ENCODE results near the gene COPS2. TPM values are rescaled to one million over a fixed set of nuclear protein-coding genes. Genes with fewer than 3 reads are reported as not detected.

COPS2 gene
- total RNA-seq, 1 donor from 2014 or later, result 71.6 TPM

DNA sequence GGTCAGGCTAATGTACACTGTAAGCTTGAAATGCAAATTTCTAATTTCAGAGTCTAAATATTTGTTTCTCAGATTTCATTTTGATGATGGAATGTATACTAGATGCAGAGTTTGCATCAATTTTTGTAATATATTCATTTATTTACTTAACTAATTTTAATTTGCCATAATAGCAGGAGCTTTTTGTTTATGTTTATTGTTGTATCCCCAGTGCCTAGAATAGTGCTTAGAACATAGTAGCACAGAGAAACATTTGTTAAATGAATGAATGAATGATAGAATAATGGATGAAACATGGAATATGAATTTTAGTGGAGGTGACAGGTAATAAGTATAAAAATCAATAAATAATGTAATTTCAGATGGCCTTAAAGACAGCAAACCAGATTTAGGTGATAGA is 9.5 kb upstream of the COPS2 start:
- no peak for DNase-seq (ENCODE audit: low spot score)
- intact Hi-C loops (cut with DNase I), result no loop called here

GRCh38 chr15:49163678-49164077 is 8.3 kb upstream of the COPS2 start:
- DNase-seq (ENCODE audit: low spot score), result no peak
- intact Hi-C loops (cut with DNase I), result no loop called here

DNA sequence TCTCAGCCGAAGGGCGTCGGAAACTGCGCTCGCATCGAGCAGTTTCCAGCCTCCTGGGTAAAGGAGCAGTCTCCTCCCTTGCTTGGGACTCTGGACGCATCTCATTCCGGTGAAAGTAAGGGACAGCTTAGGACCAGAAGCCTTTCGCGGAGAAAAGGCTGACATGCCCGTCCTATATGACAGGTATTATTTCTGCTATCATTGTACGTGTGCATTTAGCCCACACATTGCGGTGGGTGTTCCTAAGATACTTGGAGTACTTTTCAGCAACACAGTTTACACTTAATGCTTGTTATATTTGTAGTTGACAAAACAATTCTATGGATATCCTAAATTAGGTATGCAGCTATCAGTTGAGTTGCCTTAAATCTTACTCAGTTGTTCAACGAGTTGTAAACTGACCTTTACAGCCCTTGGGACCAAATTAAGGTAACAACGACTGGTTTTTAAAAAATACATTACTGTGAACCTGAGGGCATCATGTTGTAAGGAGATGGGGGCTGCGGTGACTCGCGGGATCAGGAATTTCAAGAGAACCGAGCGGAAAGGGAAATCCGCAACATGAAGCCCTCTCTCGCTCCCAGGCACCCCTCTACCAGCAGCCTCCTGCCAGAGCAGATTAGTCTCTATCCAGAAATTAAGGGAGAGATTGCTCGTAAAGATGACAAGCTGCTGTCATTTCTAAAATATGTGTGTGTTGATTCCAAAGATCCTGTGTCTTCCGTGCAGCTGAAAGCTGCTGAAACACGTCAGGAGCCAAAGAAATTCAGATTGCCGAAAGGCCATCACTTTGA is 632 bp upstream of the COPS2 start:
- intact Hi-C loops (cut with DNase I), result loop anchor here (1.0 to 2.0 kb wide), 3 partner anchors 109 to 465 kb away; partner anchors contain the start of genes DTWD1, EID1, FAM227B and SECISBP2L
- no peak for DNase-seq (ENCODE audit: low spot score)

GRCh38 chr15:49154799-49155109 is 645 bp downstream of the COPS2 start:
- intact Hi-C loops (cut with DNase I), result loop anchor here (1.0 to 2.0 kb wide), 3 partner anchors 108 to 466 kb away; partner anchors contain the start of genes DTWD1, EID1, FAM227B and SECISBP2L

GRCh38 chr15:49154359-49154758 is 1.0 kb downstream of the COPS2 start:
- intact Hi-C loops (cut with DNase I), result loop anchor here (2.0 kb wide), 2 partner anchors 108 to 466 kb away; partner anchors contain the start of genes DTWD1, FAM227B and SECISBP2L
- DNase-seq (ENCODE audit: low spot score), result no peak

More at GRCh38 chr15:49154799-49155109, 645 bp downstream of the COPS2 start:
- DNase-seq (ENCODE audit: low spot score), result no peak

DNA sequence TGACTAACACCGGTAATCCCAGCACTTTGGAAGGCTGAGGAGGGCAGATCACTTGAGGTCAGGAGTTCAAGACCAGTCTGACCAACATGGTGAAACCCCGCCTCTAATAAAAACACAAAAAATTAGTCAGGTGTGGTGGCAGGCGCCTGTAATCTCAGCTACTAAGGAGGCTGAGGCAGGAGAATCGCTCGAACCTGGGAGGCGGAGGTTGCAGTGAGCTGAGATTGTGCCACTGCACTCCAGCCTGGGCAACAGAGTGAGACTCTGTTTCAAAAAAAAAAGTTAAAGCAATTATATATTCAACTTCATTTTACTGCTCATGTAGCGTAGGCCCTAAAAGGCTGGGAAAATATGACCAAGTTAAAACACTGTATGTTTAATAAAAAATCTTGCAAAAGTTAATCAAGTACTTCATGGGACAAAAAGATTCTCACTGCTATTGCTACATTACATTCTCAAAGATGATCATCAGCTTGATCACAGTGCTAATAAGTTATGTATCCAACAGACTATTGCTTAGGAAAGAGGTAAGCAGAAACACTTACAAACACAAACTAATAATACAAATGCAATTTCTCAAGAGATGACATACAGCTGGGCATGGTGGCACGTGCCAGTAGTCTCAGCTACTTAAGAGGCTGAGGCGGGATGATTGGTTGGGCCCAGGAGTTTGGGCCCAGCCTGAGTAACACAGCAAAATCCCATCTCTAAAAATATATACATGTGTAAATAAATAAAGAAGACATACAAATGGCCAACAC is 2.7 kb downstream of the COPS2 start:
- intact Hi-C loops (cut with DNase I), result no loop called here

DNA sequence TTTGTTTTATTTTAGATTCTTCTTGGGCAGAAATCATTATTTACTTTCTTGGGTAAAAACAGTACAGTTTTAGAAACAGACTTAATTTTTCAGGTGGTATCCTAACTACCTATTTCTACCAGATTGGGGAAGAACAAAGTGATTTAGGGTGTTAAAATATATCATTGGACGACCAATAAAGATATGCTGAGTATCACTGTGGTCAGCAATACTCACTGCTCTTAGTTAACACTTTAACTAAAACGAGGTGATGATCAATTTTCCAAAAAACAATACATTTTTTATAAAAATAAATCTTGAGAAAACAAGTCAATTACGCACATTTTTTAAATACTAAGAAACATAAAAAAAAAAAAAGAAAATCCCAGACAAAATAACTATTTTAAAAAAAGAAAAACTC is 3.6 kb downstream of the COPS2 start:
- intact Hi-C loops (cut with DNase I), result no loop called here
- no peak for DNase-seq (ENCODE audit: low spot score)

More for the DNA sequence above, 2.7 kb downstream of the COPS2 start:
- no peak for DNase-seq (ENCODE audit: low spot score)

- intact Hi-C loops (cut with DNase I), result no loop called here
- DNase-seq (ENCODE audit: low spot score), result no peak
Measured at GRCh38 chr15:49148727-49149126, 6.7 kb downstream of the COPS2 start.

GRCh38 chr15:49148298-49148697 is 7.1 kb downstream of the COPS2 start:
- DNase-seq (ENCODE audit: low spot score), result no peak
- intact Hi-C loops (cut with DNase I), result no loop called here

- intact Hi-C loops (cut with DNase I), result no loop called here
- DNase-seq (ENCODE audit: low spot score), result no peak
Measured at GRCh38 chr15:49145651-49146609, 9.5 kb downstream of the COPS2 start.

- DNase-seq (ENCODE audit: low spot score), result no peak
- intact Hi-C loops (cut with DNase I), result no loop called here
Measured at GRCh38 chr15:49137861-49138260, 17.5 kb downstream of the COPS2 start.

GRCh38 chr15:49135911-49136310 is 19.5 kb downstream of the COPS2 start:
- intact Hi-C loops (cut with DNase I), result no loop called here
- DNase-seq (ENCODE audit: low spot score), result no peak

GRCh38 chr15:49135342-49135857 is 20.0 kb downstream of the COPS2 start:
- DNase-seq (ENCODE audit: low spot score), result no peak
- intact Hi-C loops (cut with DNase I), result no loop called here

DNA sequence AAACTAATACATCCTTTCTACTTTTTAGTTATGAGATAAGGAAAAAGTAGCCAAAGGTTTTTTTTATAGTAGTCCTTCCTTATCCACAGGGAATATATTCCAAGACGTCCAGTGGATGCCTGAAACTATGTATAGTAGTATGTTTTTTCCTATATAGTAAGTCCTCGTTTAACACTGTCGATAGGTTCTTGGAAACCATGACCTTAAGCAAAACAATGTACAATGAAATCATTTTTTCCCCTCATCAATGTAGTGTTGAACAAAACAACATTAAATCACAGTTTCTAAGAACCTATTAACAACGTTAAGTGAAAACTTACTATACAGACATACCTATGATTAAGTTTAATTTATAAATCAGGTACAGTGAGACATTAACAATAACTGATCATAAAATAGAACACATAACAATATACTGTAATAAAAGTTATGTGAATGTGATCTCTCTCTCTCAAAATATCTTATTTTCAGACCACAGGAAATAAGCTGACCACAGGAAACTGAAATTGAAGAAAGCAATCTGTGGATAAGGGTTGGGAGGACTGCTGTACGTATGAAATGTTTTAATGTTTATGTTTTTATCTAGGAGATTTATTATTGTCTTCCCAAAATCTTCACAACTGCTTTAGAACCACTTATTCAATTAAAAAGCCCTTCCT is 20.6 kb downstream of the COPS2 start:
- intact Hi-C loops (cut with DNase I), result no loop called here
- DNase-seq (ENCODE audit: low spot score), result no peak

- no peak for DNase-seq (ENCODE audit: low spot score)
- intact Hi-C loops (cut with DNase I), result no loop called here
Measured at GRCh38 chr15:49131403-49131802, 24.0 kb downstream of the COPS2 start.

DNA sequence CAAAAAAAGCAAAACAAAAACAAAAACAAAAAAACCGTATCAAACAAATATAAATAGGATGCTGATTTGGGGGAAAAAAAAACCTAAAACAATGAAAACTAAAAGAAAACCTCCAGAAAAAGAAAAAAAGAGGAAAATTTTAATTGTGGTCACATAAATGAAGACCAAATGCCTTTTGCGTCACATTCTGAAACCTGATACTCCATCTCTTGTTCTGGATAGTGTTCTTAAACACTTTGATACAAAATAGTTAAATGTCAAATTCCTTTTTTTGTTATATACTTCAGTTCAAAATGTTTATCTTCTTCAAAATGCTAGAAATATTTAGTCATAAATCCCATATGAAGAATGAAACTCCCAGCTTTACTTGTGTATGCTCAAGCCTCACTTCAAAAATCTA is 31.0 kb downstream of the COPS2 start:
- intact Hi-C loops (cut with DNase I), result no loop called here

DNA sequence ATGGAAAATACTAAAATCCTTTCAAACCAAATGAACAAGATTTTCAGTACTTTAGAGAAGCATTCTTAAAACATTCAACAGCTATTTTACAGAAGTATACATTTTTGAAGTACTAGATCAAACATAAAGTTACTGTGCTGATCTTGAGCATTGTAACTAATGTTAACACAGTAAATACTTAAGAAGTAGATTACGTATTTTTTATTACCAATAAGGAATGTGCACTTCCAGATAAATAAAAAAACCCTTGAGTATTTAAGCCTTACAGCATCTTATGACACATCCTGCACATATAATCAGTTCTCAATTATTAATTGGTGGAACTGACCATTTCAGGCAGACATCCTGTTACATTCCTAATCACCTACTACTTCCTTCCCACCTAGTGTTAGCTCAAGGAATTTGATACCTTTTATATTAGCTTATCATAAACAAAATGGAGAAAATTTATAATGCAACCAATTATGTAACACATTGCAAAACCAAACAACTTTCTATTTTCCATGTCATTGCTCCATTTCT is 32.8 kb downstream of the COPS2 start:
- DNase-seq (ENCODE audit: low spot score), result no peak
- intact Hi-C loops (cut with DNase I), result no loop called here

More for the DNA sequence above, 31.0 kb downstream of the COPS2 start:
- DNase-seq (ENCODE audit: low spot score), result no peak

GRCh38 chr15:49121901-49122300 is 33.5 kb downstream of the COPS2 start:
- DNase-seq (ENCODE audit: low spot score), result no peak
- intact Hi-C loops (cut with DNase I), result no loop called here

GRCh38 chr15:49120832-49121231 is 34.6 kb downstream of the COPS2 start:
- no peak for DNase-seq (ENCODE audit: low spot score)
- intact Hi-C loops (cut with DNase I), result no loop called here

All from cardiac septum (tissue), 1 donor.